HEK293 (cell line): ENCODE measurements around the gene AATK.

ENCODE experiments used
- CTCF ChIA-PET: fragments of 350-600 bp; formaldehyde crosslinking; extraction: SDS; loops from one replicate; lab custom pipeline; 2021; ENCODE audit warnings: antibody characterized with exemption; lab: Yijun Ruan, JAX
- POLR2A ChIA-PET: fragments of 300-600 bp; formaldehyde crosslinking; extraction: SDS; loops from one replicate; lab custom pipeline; 2020; ENCODE audit warnings: antibody characterized with exemption, inconsistent platforms; lab: Yijun Ruan, JAX
- H3K27ac ChIP-seq: fragments of 200-500 bp; sonication (Bioruptor generic); 2 replicates; pipeline ENCODE4 v1.5.1; 2014; ENCODE audit warnings: low read depth, low read length, control low read depth, inconsistent platforms; ENCODE audit errors: extremely low read depth
- H3K36me3 ChIP-seq, 2 experiments: fragments of 200-500 bp in 1 of 2; sonication (Bioruptor generic) in 1 of 2; 1 replicate in 1 of 2; 2 replicates in 1 of 2; pipeline ENCODE4 v1.5.1; 2014 to 2017; ENCODE audit warnings: inconsistent platforms in 2 of 2, low read length in 2 of 2; ENCODE audit not compliant: control insufficient read depth in 2 of 2, insufficient read depth in 1 of 2
- H3K4me1 ChIP-seq: fragments of 200-500 bp; sonication (Bioruptor generic); 2 replicates; pipeline ENCODE4 v1.5.1; 2014; ENCODE audit warnings: mild to moderate bottlenecking, low read length, inconsistent platforms; ENCODE audit not compliant: control insufficient read depth, insufficient read depth
- H3K4me3 ChIP-seq: 2 replicates; pipeline ENCODE4 v1.5.1; 2011; ENCODE audit warnings: low read depth, mild to moderate bottlenecking, control low read depth, low read length, moderate library complexity
- H3K9me3 ChIP-seq: fragments of 200-500 bp; sonication (Bioruptor generic); 2 replicates; pipeline ENCODE4 v1.5.1; 2014; ENCODE audit warnings: low read depth, low read length, inconsistent platforms; ENCODE audit not compliant: control insufficient read depth, insufficient read depth
- EGR2 ChIP-seq: fragments of 450-650 bp; formaldehyde crosslinking; IDR thresholded peaks from 2 replicates; pipeline ENCODE4 v1.5.1; 2016; ENCODE audit warnings: low read depth, missing biosample characterization, missing genetic modification characterization
- KLF9 ChIP-seq: fragments of 450-650 bp; formaldehyde crosslinking; IDR thresholded peaks from 2 replicates; pipeline ENCODE4 v1.5.1; 2016; ENCODE audit warnings: missing biosample characterization, missing genetic modification characterization, low read depth
- MEIS1 ChIP-seq: sonication (generic); formaldehyde crosslinking; IDR thresholded peaks from 2 replicates; pipeline ENCODE4 v1.8.1; 2022; ENCODE audit warnings: missing genetic modification reagents, mild to moderate bottlenecking, borderline replicate concordance
- PRDM1 ChIP-seq: fragments of 450-650 bp; formaldehyde crosslinking; IDR thresholded peaks from 2 replicates; pipeline ENCODE4; 2016; ENCODE audit warnings: missing biosample characterization, missing genetic modification characterization
- ZBTB44 ChIP-seq: fragments of 450-650 bp; IDR thresholded peaks from 2 replicates; pipeline ENCODE4 v1.5.1; 2018; ENCODE audit warnings: missing biosample characterization, mild to moderate bottlenecking, missing genetic modification characterization
- ZEB2 ChIP-seq: fragments of 450-650 bp; formaldehyde crosslinking; IDR thresholded peaks from 2 replicates; pipeline ENCODE4 v1.5.1; 2016; ENCODE audit warnings: missing biosample characterization, missing genetic modification characterization
- ZFHX2 ChIP-seq: fragments of 450-650 bp; formaldehyde crosslinking; conservative IDR thresholded peaks from 2 replicates; pipeline ENCODE4 v1.5.1; 2016; ENCODE audit warnings: missing biosample characterization, missing genetic modification characterization
- ZIC2 ChIP-seq: fragments of 450-650 bp; formaldehyde crosslinking; IDR thresholded peaks from 2 replicates; pipeline ENCODE4 v1.5.1; 2016; ENCODE audit warnings: missing biosample characterization, missing genetic modification characterization
- ZNF146 ChIP-seq: fragments of 450-650 bp; formaldehyde crosslinking; IDR thresholded peaks from 2 replicates; pipeline ENCODE4 v1.5.1; 2016; ENCODE audit warnings: missing biosample characterization, missing genetic modification characterization
- ZNF18 ChIP-seq: fragments of 450-650 bp; formaldehyde crosslinking; IDR thresholded peaks from 2 replicates; pipeline ENCODE4 v1.5.1; 2016; ENCODE audit warnings: missing biosample characterization, missing genetic modification characterization
- ZNF19 ChIP-seq: fragments of 450-650 bp; formaldehyde crosslinking; IDR thresholded peaks from 2 replicates; pipeline ENCODE4; 2016; ENCODE audit warnings: missing biosample characterization, missing genetic modification characterization, low read depth
- ZNF341 ChIP-seq: fragments of 450-650 bp; formaldehyde crosslinking; IDR thresholded peaks from 2 replicates; pipeline ENCODE4; 2016; ENCODE audit warnings: low read depth, missing biosample characterization, missing genetic modification characterization
- ZNF391 ChIP-seq: fragments of 450-650 bp; formaldehyde crosslinking; IDR thresholded peaks from 2 replicates; pipeline ENCODE4 v1.5.1; 2016; ENCODE audit warnings: low read depth, missing biosample characterization, missing genetic modification characterization, borderline replicate concordance
- ZNF416 ChIP-seq: fragments of 450-650 bp; formaldehyde crosslinking; IDR thresholded peaks from 2 replicates; pipeline ENCODE4 v1.5.1; 2016; ENCODE audit warnings: missing biosample characterization, missing genetic modification characterization
- ZNF423 ChIP-seq: fragments of 450-650 bp; formaldehyde crosslinking; IDR thresholded peaks from 2 replicates; pipeline ENCODE4 v1.5.1; 2016; ENCODE audit warnings: missing biosample characterization, missing genetic modification characterization
- ZNF530 ChIP-seq: fragments of 450-650 bp; formaldehyde crosslinking; IDR thresholded peaks from 2 replicates; pipeline ENCODE4 v1.5.1; 2016; ENCODE audit warnings: low read depth, missing biosample characterization, missing genetic modification characterization
- ZNF558 ChIP-seq: fragments of 450-650 bp; formaldehyde crosslinking; IDR thresholded peaks from 2 replicates; pipeline ENCODE4 v1.5.1; 2016; ENCODE audit warnings: missing biosample characterization, missing genetic modification characterization
- ZNF585B ChIP-seq: fragments of 450-650 bp; formaldehyde crosslinking; IDR thresholded peaks from 2 replicates; pipeline ENCODE4 v1.5.1; 2016; ENCODE audit warnings: missing biosample characterization, missing genetic modification characterization
- ZNF639 ChIP-seq: fragments of 450-650 bp; formaldehyde crosslinking; IDR thresholded peaks from 2 replicates; pipeline ENCODE4 v1.5.1; 2016; ENCODE audit warnings: missing biosample characterization, missing genetic modification characterization
- ZNF843 ChIP-seq: fragments of 450-650 bp; formaldehyde crosslinking; IDR thresholded peaks from 2 replicates; pipeline ENCODE4 v1.5.1; 2016; ENCODE audit warnings: missing biosample characterization, missing genetic modification characterization
- ZSCAN18 ChIP-seq: fragments of 450-650 bp; formaldehyde crosslinking; IDR thresholded peaks from 2 replicates; pipeline ENCODE4 v1.5.1; 2016; ENCODE audit warnings: missing biosample characterization, missing genetic modification characterization

The AATK gene

DNA sequence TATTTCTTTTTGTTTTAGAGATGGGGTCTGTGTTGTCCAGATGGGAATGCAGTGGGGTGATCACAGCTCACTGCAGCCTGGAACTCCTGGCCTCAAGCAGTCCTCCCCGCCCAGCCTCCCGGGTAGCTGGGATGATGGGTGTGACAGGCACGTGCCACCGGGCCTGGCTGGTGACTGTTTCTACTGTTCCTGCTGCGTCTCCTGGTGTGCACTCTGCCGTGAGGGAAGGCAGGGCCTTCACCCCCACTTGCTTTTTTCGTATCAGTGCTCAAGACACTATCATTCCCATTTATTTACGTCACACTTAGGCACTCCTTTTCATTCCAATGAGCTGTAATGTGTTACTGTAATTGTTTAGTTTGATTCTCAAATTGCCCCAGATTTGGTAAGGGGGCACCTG is 26.0 kb downstream of the AATK start:
- no peak for TF ChIP-seq MEIS1 (CRISPR knock-in tag)
- no peak for TF ChIP-seq ZNF530 (tag by site-specific recombination)
- no peak for TF ChIP-seq ZNF843 (tag by site-specific recombination)
- no peak for TF ChIP-seq ZEB2 (tag by site-specific recombination)
- TF ChIP-seq ZNF423 (tag by site-specific recombination) = no peak
- TF ChIP-seq PRDM1 = no peak
- TF ChIP-seq ZNF639 = no peak
- TF ChIP-seq KLF9 (tag by site-specific recombination) = no peak
- Histone ChIP-seq H3K4me3 (no peak overlapping the region), H3K27ac (no peak overlapping the region), H3K36me3 (no peaks in the 10 kb centered on the region), H3K4me1 (no peaks in the 10 kb centered on the region), H3K9me3 (no peaks in the 10 kb centered on the region)
- POLR2A ChIA-PET = no interaction called here
- CTCF ChIA-PET = interaction anchor here (0.7 to 3.6 kb wide), 5 partner anchors 14 to 345 kb away, joined by 3 to 42 read pairs (median 4); partner anchors contain the start of genes NDUFAF8 and TEPSIN

GRCh38 chr17:81139428-81139827 is 26.6 kb downstream of the AATK start:
- POLR2A ChIA-PET = no interaction called here
- Histone ChIP-seq H3K4me1 (no peaks in the 10 kb centered on the region), H3K36me3 (no peaks in the 10 kb centered on the region), H3K9me3 (no peaks in the 10 kb centered on the region), H3K4me3 (no peak overlapping the region), H3K27ac (no peak overlapping the region)
- no peak for TF ChIP-seq ZSCAN18 (tag by site-specific recombination)
- TF ChIP-seq ZNF341 = peak; percentile 61
- TF ChIP-seq ZIC2 (tag by site-specific recombination) = no peak
- TF ChIP-seq ZNF416 (tag by site-specific recombination) = no peak
- no peak for TF ChIP-seq ZNF585B
- TF ChIP-seq ZBTB44 (tag by site-specific recombination) = no peak
- TF ChIP-seq ZNF19 (tag by site-specific recombination) = no peak
- CTCF ChIA-PET = interaction anchor here (0.7 kb wide), 1 partner anchor 96 kb away, joined by 3 read pairs; no protein-coding TSS in a partner anchor

- Histone ChIP-seq H3K4me3 (no peak overlapping the region), H3K4me1 (no peaks in the 10 kb centered on the region), H3K9me3 (no peaks in the 10 kb centered on the region), H3K36me3 (no peaks in the 10 kb centered on the region), H3K27ac (no peak overlapping the region)
- POLR2A ChIA-PET = no interaction called here
- CTCF ChIA-PET = no interaction called here
- TF ChIP-seq ZFHX2 (tag by site-specific recombination) (peak; percentile 96), ZNF391 (tag by site-specific recombination) (no peak), ZNF558 (tag by site-specific recombination) (no peak), ZNF146 (tag by site-specific recombination) (no peak), ZNF18 (tag by site-specific recombination) (peak; percentile 42; the same call in 1 of the 2 replicates), EGR2 (tag by site-specific recombination) (peak; percentile 95)
Measured at GRCh38 chr17:81138500-81138899, 27.5 kb downstream of the AATK start.
